Neutrophil (primary cell): ENCODE measurements around the gene PRCC.

Experiments
- H3K27ac ChIP-seq: fragments of 200-600 bp; sonication (generic); 2 replicates; pipeline ENCODE4 v1.5.1; 2016; ENCODE audit warnings: mild to moderate bottlenecking, moderate library complexity
- H3K27me3 ChIP-seq: fragments of 200-600 bp; sonication (generic); 2 replicates; pipeline ENCODE4 v1.6.0; 2016; ENCODE audit warnings: mild to moderate bottlenecking
- H3K36me3 ChIP-seq: fragments of 200-600 bp; sonication (generic); 2 replicates; pipeline ENCODE4 v1.5.1; 2017
- H3K4me1 ChIP-seq, 2 experiments: fragments of 200-600 bp in 1 of 2; sonication (generic) in 1 of 2; 1 replicate in 1 of 2; 2 replicates in 1 of 2; pipeline versions ENCODE4 v1.5.1 to v1.6.1; 2013 to 2016; ENCODE audit warnings: low read depth in 1 of 2, low read length in 1 of 2, mild to moderate bottlenecking in 1 of 2, moderate library complexity in 1 of 2; ENCODE audit not compliant: control insufficient read depth in 1 of 2, insufficient read depth in 1 of 2
- H3K4me3 ChIP-seq, 2 experiments: fragments of 200-600 bp in 1 of 2; sonication (generic) in 1 of 2; 1 replicate in 1 of 2; 2 replicates in 1 of 2; pipeline ENCODE4 v1.5.1; 2013 to 2016; ENCODE audit warnings: low read depth in 1 of 2, low read length in 1 of 2, mild to moderate bottlenecking in 1 of 2, moderate library complexity in 1 of 2
- H3K9me3 ChIP-seq: fragments of 200-600 bp; sonication (generic); 2 replicates; pipeline ENCODE4 v1.5.1; 2016
- TF ChIP-seq, protein P1 (sequence below): fragments of 200-600 bp; sonication (generic); IDR thresholded peaks from 2 replicates; pipeline ENCODE4 v1.5.1; 2016; ENCODE audit warnings: antibody characterized with exemption

The PRCC gene

DNA sequence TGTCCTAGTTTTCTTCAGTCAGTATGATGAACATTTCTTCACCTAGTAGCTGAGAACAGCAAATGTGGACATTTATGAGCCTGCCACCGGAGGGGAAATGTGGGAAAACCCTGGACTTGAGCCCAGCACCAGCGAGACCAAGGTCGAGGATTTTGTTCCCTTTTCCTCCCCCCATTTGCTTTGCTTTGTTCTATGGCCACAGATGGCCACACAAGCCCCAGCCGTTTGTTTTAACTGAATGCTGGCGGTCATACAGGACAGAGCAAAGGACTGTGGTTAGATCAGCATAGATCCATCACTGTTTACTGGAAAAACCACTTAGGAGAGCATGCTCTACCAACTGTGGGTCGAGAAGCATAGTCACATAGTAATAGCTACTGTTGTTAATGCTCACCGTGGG lies 28.5 kb downstream of the PRCC start:
- H3K4me3 ChIP-seq, result no peak overlapping the region
- H3K27me3 ChIP-seq, result no peaks in the 10 kb centered on the region
- no peak overlapping the region for H3K27ac ChIP-seq
- TF ChIP-seq, protein P1, sequence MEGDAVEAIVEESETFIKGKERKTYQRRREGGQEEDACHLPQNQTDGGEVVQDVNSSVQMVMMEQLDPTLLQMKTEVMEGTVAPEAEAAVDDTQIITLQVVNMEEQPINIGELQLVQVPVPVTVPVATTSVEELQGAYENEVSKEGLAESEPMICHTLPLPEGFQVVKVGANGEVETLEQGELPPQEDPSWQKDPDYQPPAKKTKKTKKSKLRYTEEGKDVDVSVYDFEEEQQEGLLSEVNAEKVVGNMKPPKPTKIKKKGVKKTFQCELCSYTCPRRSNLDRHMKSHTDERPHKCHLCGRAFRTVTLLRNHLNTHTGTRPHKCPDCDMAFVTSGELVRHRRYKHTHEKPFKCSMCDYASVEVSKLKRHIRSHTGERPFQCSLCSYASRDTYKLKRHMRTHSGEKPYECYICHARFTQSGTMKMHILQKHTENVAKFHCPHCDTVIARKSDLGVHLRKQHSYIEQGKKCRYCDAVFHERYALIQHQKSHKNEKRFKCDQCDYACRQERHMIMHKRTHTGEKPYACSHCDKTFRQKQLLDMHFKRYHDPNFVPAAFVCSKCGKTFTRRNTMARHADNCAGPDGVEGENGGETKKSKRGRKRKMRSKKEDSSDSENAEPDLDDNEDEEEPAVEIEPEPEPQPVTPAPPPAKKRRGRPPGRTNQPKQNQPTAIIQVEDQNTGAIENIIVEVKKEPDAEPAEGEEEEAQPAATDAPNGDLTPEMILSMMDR, result no peak
- H3K4me1 ChIP-seq, result peaks cover 7% of the 10 kb centered on the region in 2 experiments
- no peaks in the 10 kb centered on the region for H3K9me3 ChIP-seq
- peaks cover 98% of the 10 kb centered on the region for H3K36me3 ChIP-seq

DNA sequence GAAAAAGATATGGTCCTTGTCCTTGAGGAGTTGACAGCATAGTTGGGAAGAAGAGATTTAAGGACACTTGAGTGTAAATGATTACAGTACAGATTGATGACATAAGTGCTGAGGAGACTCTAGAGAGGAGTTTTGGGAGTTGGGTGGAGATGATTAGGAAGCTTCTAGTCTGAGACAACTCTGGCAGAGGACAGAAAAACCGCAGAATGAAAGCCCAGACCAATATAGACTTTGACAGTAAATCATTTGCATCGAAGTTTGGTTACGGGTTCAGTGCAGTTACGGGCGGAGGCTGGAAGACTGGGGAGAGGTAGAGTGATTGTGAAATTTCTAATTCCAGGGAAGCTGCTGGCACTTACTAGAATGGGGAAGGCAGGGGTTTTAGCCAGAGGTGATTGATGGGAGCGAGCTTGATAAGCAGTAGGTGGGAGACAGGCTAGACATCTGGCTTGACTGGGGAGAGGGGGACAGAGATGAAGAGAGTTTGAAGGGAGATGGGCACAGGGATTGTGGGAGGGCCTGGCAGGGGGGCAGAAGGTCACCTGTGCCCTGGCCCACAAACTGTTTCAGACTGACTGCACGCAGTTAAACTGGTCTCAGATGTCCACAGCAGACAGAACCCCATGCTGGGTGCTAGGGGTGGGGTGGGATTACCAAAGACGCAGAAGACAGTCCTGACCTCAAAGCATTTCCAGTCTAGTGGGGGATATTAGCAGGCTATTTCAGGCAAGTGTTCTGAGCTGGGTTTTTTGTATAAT lies 29.2 kb downstream of the PRCC start:
- H3K9me3 ChIP-seq, result no peaks in the 10 kb centered on the region
- H3K27ac ChIP-seq, result no peak overlapping the region
- TF ChIP-seq, protein P1, result no peak
- H3K4me3 ChIP-seq, result no peak overlapping the region
- peaks cover 98% of the 10 kb centered on the region for H3K36me3 ChIP-seq
- peaks cover 2 to 3% of the 10 kb centered on the region in 2 experiments for H3K4me1 ChIP-seq
- H3K27me3 ChIP-seq, result no peaks in the 10 kb centered on the region

DNA sequence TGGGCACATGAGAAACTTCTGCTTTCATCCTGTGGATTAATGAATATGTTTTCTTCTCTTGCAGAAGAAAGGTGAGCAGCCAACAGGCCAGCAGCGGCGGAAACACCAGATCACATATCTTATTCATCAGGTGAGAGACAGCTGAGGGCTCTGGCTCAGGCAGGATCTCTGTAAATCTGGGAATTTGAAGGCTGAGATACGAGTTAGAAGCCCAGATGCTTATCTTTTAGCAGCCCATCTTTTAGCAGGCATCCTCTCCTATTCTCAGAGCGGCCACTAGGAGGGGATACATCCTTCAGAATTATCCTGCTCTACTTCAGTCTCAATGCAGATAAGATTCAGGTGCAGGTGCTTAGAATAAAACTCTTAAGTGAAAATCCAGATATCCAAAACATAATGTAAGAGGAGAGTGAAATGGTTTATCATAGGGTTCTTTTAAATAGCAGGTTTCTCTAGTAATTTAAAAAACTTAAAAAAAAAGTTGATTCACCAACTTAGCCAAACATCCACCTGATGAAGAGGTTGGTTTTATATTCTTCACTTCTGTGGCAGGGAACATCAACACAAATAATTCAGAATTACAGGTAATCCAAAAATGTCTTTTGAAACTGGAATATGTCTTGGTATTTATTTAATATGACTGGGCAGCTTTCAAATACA lies 30.0 kb downstream of the PRCC start:
- Histone ChIP-seq H3K4me1 (no peaks in the 10 kb centered on the region), H3K27ac (no peak overlapping the region), H3K4me3 (no peak overlapping the region), H3K36me3 (peaks cover 100% of the 10 kb centered on the region), H3K27me3 (no peaks in the 10 kb centered on the region), H3K9me3 (no peaks in the 10 kb centered on the region)
- TF ChIP-seq, protein P1, result no peak

DNA sequence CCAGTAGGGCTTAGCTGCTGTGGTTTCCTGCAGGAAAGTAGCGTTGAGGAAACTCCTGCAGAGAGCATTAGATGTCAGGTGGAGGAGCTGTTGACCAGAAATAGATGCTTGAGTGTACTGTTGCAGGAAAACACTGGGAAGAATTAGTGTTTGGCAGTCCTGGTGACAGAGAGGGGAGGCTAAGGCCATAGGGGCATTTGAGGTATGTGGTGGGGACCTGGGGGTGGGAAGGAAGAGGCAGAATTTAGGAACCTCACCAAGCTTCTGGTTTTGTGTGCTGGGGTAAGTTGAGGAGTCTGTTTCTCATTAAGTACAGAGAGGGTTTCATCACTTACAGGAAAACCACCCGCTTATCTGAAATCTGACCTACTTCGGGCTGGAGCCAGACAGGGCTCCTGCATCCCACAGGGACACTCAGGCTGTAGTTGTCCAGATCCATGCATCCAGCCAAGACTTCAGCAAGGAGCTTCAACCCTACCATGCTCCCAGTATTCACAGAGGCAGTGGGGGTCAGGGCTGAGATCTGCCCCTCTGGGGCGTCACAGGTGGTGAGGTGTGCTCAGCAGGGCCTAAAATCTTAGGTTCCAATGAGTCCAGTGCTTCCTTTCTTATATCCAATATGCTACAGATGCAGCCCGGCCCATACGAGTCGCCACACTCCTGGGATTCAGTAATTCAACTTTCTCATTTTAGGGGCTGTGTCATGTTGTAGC lies 34.2 kb downstream of the PRCC start:
- Histone ChIP-seq H3K4me1 (no peaks in the 10 kb centered on the region), H3K27ac (no peak overlapping the region), H3K4me3 (no peak overlapping the region), H3K36me3 (peaks cover 58% of the 10 kb centered on the region), H3K9me3 (no peaks in the 10 kb centered on the region), H3K27me3 (no peaks in the 10 kb centered on the region)
- TF ChIP-seq, protein P1, result no peak

DNA sequence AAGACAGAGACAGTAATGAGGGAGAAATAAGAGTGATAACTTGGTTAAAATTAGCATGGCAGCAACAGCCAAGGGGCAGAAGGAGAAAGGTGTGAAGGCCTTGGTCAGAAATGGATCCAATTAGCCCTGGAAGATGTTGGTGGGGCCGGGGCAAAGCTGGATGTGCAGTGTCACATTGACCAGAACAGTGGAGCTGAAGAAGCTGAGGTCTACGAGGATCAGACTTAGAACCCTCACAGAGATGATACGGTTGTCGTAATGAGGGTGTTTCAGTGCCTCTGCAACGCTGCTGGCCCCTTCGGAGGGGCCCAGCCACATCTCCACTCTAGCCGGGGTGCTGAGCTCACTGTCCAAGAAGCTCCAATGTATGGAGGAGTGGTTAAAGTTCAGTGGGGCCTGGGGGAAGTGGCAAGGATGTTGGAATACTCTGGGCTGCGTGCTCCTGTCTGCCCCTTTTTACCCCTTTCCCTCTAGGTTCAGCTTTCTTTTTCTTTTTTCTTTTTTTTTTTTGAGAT lies 35.1 kb downstream of the PRCC start:
- no peaks in the 10 kb centered on the region for H3K9me3 ChIP-seq
- TF ChIP-seq, protein P1, result no peak
- H3K4me1 ChIP-seq, result no peaks in the 10 kb centered on the region
- H3K27ac ChIP-seq, result no peak overlapping the region
- no peaks in the 10 kb centered on the region for H3K27me3 ChIP-seq
- H3K36me3 ChIP-seq, result peaks cover 49% of the 10 kb centered on the region
- no peak overlapping the region for H3K4me3 ChIP-seq
